ENCODE results near the gene SLC44A1.

Gene SLC44A1

DNA sequence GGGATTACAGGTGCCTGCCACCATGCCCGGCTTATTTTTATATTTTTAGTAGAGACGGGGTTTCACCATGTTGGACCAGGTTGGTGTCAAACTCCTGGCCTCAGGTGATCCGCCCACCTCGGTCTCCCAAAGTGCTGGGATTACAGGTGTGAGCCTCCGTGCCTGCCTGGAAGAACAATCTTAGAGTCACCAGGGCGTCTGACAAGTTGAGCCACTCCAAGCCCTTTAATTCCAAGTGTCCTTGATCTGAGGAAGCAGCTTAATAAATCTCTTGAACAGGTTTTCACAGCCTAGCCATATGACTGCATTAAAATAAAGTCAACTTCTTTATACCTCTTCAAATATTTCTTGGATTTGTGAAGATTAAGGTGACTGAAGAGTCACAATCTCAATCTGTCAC, 31.5 kb downstream of the SLC44A1 start:
- no peak for DNase-seq

- DNase-seq: no peak
Measured at GRCh38 chr9:105278751-105279150, 34.3 kb downstream of the SLC44A1 start.

DNA sequence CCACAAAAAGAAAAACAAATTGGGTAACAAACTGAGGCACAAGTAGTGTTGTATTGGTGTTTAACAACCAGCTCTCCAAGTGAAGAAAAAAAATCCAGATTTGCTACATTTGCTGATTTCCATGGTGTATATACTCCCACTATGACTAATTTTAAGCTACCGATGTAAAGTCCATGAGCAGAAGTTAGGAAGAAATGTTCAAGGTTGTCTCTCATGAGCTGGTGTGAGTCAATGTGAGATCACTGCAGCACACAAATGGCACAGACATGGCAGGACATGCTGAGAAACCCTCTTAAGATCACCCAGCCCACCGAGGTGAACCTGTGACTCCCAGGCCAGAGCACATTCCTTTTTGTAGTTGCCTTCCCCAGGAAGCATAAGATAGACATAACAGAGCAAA, 36.2 kb downstream of the SLC44A1 start:
- DNase-seq: no peak

DNA sequence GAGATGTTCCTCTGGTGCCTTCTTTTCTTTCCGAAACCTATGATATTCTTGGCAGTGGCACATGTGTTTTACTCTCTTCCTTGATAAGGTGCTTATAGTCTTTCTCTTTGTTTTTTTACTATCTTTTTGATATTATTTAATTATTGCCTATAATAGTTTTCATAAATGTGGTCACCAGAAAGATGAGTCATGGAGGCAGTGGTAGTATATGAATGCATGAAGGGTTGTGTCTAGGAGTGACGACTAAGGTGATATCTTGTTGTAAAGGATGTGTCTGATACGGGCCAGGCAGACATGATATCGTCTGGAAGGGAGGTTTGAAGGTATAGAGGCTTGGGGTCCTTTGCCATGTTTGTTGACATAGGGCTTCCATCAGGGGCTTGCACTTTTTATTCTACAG, 36.8 kb downstream of the SLC44A1 start:
- DNase-seq: no peak

DNA sequence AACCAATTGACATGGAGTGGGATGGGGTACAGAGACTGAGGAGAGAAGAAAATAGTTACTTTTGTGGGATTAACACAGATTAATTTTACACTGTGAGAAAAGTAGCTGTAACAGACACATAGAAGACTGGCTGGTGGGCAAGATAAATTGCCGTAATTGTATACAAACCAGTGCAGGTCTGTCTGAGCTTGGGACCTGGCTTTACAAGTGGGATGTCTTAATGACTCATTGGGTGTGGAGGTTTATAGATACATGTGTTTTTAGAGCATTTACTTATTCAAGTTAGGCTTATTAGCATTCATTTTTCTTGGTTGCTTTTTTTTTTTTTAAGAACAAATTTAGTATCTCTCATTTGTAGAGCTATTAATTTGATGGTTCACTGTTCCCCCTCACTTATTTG, 37.5 kb downstream of the SLC44A1 start:
- DNase-seq: no peak

- DNase-seq: no peak
Measured at GRCh38 chr9:105282870-105283621, 38.6 kb downstream of the SLC44A1 start.

GRCh38 chr9:105283795-105284194, 39.3 kb downstream of the SLC44A1 start:
- no peak for DNase-seq

GRCh38 chr9:105284463-105284862, 40.0 kb downstream of the SLC44A1 start:
- no peak for DNase-seq

DNA sequence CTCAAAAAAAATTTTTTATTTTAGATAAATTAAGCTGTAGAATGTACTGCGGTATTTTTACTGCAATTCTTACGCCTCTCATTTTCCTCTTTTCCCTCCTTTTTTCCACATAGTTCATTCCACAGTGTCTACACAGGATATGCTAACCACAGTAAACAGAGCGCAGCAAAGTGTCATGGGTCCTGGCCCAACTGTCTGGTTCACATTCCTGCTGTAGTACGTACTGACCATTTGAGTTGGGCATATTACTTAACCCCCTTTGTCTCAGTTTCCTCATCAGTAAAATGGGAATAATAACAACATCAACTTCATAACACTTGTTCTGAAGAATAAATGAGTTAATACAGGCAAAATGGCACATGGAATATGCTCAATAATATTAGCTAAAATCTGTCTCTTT, 41.6 kb downstream of the SLC44A1 start:
- no peak for DNase-seq

GRCh38 chr9:105289305-105289704, 44.9 kb downstream of the SLC44A1 start:
- DNase-seq: no peak

DNA sequence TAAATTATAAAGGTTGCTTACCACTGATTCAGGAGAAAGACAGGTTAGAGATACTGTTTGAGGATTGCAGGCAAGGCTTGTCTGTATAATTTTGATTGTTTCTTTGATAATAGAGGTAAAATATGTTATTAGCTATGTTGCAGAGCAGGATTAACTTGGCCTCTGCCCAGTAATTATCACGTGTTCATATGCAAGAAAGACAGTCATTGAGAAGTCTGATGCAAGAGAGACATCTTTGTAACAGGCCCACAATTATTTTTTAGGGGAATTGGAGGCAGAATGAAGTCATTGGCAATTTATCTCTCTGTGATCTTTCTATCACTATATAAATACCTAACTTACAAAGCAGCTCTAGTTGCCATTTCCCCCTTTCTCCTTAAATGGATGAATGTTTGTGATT, 46.0 kb downstream of the SLC44A1 start:
- DNase-seq: no peak

GRCh38 chr9:105290954-105291353, 46.5 kb downstream of the SLC44A1 start:
- DNase-seq: no peak

DNA sequence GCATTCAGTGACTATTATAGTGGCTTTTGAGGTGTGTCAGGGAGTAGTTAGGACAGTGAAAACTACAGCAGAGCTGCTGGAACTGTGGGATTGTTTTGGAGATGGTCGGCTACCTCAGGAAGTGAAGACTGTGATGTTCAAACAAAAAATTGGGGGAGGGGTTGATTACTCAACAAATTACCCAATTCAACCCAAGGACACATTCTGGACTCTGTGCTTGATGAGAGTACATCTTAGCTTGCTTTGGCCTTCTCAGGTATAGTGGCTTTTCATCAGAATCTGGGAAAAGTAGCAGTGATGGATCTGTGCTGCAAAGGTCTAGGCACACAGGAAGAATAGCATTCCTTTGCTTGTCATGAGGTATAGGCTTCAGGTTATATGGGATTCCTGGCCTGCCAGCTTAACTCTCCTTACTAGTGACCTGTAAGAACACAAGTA, 47.0 kb downstream of the SLC44A1 start:
- DNase-seq: no peak

DNA sequence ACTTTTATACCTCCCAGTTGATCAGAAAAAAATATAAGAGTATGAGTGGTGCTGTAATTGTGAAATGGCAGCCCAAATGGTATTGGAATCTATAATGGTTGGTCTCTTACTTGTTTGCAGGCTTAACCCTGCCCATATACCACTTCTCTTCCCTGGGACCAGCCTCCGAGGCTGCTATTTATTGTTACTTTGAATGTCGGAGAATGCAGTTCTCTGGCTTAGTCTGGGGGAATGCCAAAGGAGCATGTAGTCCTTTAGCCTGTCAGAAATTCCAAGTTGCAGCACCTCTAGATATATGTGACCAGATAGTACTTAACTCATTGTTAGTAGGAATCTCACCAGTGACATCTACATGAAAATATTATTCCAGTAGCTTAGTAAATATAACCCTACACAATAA, 47.5 kb downstream of the SLC44A1 start:
- no peak for DNase-seq

DNA sequence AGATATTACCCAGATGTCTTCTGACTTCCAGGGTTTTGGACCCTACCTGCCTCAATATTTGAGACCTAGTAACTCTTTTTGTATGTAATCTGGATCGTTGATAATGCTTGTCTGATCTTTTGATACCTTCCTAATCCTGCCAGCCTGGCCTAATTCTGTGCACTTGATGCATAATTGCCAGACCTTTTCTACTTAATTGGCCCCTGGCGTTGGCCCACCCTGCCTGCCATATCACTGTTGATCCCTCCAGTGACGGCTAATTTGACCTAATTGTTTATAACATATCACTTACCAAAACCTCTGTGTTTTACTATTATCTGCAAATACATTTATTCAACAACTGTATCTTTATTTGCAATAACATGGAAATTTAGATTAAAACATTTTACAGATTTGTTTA, 49.0 kb downstream of the SLC44A1 start:
- DNase-seq: no peak

DNA sequence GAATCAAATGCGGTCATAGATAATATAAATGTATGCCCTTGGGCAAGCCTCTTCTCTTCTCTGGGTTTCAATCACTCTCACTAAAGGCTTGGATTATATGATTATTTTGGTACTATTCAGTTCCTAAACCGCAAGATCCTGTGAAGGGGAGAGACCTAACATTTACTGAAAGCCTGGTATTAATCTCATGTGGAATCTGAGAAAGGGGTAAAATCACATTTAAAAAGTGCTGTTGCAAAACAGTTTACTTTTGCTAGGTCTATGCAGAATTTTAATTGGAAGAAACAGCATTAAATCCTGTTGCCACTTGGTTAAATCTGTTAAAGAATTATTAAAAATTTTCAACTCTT, 50.7 kb downstream of the SLC44A1 start:
- no peak for DNase-seq

- no peak for DNase-seq
Measured at GRCh38 chr9:105295986-105296385, 51.5 kb downstream of the SLC44A1 start.

- no peak for DNase-seq
Measured at GRCh38 chr9:105296445-105296844, 52.0 kb downstream of the SLC44A1 start.

- DNase-seq: peak; percentile 81
Measured at GRCh38 chr9:105296877-105297287, 52.4 kb downstream of the SLC44A1 start.

DNA sequence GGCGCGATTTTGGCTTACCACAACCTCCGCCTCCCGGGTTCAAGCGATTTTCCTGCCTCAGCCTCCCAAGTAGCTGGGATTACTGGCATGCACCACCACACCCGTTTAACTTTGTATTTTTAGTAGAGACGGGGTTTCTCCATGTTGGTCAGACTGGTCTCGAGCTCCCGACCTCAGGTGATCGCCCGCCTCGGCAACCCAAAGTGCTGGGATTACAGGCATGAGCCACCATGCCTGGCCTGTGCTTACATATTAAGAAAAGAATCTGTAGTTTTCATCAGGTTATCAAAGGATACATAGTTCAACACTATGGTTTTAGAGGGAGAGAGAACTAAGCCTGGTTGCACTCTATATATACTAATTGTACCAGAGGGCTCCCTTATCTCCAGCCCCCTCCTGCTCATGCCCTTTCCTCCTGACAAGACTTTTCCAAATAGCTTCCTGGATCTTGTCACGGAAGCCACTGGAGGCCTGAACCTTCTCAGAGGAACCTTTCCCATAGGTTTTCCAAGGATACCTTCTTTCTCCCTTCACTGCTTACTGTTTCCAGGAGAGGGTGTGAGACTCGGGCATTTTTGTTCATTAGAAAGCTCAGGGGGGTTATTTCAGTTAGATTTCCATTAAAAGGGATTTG, 53.1 kb downstream of the SLC44A1 start:
- DNase-seq: no peak

DNA sequence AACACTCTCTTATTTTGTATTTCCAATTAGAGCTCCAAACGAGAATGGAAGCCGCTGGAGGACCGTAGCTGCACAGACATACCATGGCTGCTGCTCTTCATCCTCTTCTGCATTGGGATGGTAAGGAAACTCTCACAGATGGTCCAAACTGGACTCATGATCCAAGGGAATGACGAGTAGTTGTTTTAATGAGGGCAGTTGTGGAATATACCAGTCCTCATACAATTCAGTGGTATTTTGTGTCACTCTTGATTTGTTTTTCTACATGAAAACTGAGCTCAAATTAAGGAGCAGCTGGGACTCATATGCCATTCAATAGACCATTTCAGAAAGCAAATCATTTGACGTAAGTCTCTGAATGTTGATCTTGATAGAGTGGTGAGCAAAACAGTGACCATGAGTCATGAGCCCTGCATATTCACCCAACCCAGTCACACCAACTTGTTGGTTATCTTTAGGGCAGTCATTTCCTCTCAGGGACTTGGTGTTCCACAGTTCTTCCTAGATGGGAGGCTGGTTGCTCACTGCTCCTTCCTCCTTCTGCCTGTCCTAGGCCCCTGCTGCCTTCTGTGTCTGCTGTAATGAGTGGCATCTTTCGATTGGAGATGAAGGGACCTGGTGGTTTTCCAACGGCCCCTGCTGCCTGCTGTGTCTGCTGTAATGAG, 54.9 kb downstream of the SLC44A1 start:
- peak; percentile 68 for DNase-seq

GRCh38 chr9:105302728-105303127, 58.3 kb downstream of the SLC44A1 start:
- DNase-seq: no peak

DNA sequence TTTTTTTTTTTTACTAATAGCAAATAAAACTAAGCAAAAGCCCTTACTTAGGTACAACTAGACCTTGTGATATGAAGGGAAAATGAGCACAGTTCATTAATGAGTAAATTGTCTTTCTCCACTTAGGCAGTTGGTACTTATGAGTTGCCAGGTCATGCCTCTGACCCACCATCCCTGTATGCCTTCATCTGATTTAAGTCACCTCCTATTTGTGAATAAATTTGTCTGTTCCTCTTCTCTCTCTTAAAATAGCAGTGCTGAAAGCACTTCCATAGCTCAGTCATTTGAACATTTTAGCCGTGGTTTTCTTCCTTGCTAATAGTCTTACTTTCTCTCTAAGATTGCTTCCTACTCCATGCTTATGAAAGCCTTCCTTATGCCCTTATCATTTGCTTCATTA, 61.4 kb downstream of the SLC44A1 start:
- DNase-seq: no peak

Data from amniotic stem cell (primary cell).